ENCODE data around the gene SLC7A4.

The SLC7A4 gene

DNA sequence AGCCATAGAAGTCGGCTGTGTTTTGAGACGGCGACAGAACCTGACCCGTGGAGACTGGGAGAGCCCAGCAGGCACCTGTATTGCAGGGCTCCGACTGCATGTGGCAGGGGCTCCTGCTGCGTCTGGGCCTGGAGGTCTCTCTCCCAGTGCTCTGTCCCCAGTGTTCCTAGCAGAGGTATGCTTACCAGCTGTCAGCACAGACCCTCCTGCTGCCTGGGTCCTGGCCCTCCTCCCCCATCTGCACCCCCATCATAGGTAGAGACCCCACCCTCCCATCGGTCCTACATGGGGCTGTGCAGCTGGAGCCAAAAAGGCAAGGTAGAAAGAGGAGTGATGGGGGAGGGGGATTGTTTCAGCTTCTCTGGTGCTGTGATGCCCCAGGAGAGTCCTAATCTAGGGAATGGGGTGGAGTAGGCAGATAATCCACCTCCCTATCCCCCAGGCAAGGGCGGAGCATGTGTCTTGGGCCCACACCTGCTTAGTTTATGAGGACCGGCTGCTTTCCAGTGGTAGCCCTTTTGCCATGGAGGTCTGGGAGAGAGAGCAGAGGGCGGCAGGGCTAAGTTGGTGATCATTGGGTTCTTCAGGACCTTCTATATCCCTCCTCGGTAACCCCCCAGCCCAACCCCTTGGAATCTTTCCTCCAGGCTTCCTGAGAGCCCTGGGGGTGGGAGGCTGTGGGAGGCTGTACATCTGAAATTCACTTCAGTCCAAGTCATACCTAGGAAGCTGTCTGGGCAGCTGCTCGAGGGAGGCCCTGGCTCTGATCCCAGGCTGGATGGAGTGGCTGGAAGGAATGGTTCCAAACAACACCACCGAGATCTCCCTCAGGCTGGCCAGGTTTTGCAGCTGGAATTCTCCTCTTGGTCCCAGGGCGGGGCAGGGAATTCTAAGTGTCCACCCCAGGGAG, 5.3 kb downstream of the SLC7A4 start:
- H3K4me3 ChIP-seq (ENCODE audit: low read depth, low read length): no peak overlapping the region
- TF ChIP-seq, protein P1, sequence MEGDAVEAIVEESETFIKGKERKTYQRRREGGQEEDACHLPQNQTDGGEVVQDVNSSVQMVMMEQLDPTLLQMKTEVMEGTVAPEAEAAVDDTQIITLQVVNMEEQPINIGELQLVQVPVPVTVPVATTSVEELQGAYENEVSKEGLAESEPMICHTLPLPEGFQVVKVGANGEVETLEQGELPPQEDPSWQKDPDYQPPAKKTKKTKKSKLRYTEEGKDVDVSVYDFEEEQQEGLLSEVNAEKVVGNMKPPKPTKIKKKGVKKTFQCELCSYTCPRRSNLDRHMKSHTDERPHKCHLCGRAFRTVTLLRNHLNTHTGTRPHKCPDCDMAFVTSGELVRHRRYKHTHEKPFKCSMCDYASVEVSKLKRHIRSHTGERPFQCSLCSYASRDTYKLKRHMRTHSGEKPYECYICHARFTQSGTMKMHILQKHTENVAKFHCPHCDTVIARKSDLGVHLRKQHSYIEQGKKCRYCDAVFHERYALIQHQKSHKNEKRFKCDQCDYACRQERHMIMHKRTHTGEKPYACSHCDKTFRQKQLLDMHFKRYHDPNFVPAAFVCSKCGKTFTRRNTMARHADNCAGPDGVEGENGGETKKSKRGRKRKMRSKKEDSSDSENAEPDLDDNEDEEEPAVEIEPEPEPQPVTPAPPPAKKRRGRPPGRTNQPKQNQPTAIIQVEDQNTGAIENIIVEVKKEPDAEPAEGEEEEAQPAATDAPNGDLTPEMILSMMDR (IDR thresholded peaks at IDR 0.05; ENCODE audit: control insufficient read depth, extremely low read depth, insufficient read depth): no peak
- DNase-seq (ENCODE audit: low read depth): peak; percentile 10

DNA sequence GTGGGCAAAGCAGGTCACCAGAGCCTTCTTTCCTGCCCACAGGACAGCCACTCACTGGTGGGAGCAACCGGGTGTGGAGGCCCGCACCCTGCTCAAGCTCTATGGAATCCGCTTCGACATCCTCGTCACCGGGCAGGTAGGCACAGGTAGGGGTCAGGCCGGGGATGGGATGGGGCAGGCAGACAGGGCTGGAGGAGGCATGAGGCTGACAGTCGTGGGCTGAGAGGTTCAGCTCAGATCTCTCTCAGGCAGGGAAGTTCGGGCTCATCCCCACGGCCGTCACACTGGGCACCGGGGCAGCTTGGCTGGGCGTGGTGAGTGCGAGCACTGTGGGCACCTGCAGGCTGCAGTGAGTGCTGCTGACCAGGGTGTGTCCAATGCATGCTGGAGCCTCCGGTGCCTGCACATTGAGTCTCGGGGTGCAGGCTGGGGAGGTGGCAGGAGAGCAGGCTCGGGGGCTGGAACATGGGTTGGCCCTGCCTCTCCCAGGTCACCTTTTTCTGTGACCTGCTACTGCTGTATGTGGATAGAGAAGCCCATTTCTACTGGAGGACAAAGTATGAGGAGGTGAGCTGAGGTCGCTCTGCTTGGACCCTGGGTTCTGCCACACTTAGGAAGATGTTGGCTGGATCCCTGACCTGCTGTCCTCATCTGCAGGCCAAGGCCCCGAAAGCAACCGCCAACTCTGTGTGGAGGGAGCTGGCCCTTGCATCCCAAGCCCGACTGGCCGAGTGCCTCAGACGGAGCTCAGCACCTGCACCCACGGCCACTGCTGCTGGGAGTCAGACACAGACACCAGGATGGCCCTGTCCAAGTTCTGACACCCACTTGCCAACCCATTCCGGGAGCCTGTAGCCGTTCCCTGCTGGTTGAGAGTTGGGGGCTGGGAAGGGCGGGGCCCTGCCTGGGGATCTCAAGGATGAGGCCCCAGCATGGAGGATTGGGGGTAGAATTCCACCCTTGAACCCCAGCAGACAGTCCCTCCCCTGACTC, 6.3 kb downstream of the SLC7A4 start:
- H3K4me3 ChIP-seq (ENCODE audit: low read depth, low read length): no peak overlapping the region
- TF ChIP-seq, protein P1 (IDR thresholded peaks at IDR 0.05; ENCODE audit: control insufficient read depth, extremely low read depth, insufficient read depth): no peak
- DNase-seq (ENCODE audit: low read depth): no peak

GRCh38 chr22:21025266-21025665, 7.1 kb downstream of the SLC7A4 start:
- H3K4me3 ChIP-seq (ENCODE audit: low read depth, low read length): no peak overlapping the region
- TF ChIP-seq, protein P1 (IDR thresholded peaks at IDR 0.05; ENCODE audit: control insufficient read depth, extremely low read depth, insufficient read depth): no peak
- DNase-seq (ENCODE audit: low read depth): no peak

- DNase-seq (ENCODE audit: low read depth): no peak
- TF ChIP-seq, protein P1 (IDR thresholded peaks at IDR 0.05; ENCODE audit: control insufficient read depth, extremely low read depth, insufficient read depth): no peak
- H3K4me3 ChIP-seq (ENCODE audit: low read depth, low read length): no peak overlapping the region
Observed at GRCh38 chr22:21022955-21023614, 9.3 kb downstream of the SLC7A4 start.

DNA sequence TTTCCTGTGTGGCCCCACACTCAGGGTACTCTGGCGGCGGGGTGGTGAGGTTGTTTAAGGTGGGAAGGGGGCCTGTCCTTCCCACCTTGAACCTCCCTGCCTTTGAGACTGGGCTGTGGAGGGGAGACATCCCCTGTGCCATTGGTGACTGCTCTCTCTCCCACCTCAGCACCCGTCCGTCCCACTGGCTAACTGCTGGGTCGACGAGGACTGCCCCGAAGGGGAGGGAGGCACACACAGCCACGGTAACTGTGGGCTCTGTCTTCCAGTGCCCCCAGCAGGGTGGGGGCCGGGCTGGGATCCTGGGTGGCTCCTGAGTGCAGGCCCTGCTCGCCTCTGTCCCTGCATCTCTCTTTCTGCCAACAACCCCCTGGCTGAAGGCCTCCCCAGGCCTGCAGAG, 9.9 kb downstream of the SLC7A4 start:
- no peak overlapping the region for H3K4me3 ChIP-seq (ENCODE audit: low read depth, low read length)

More for the DNA sequence above, 9.9 kb downstream of the SLC7A4 start:
- DNase-seq (ENCODE audit: low read depth): no peak
- TF ChIP-seq, protein P1 (IDR thresholded peaks at IDR 0.05; ENCODE audit: control insufficient read depth, extremely low read depth, insufficient read depth): no peak

Measured in LNCaP clone FGC (cell line).